Astrocyte (in vitro differentiated cells and primary cell): ENCODE results near the gene FRMPD2. TPM values are rescaled to one million over a fixed set of nuclear protein-coding genes. Genes with fewer than 3 reads are reported as not detected.

Experiments used
- DNase-seq: peaks from one replicate; pipeline ENCODE4 v3.0.0-alpha.2; 2010; ENCODE audit warnings: low read depth
- FAIRE-seq: peaks from 2 replicates; lab custom pipeline; 2011; peaks lifted over from hg19 to GRCh38; lab: Jason Lieb, UNC
- H2AFZ ChIP-seq: 2 replicates; pipeline ENCODE4 v1.6.0; 2012; ENCODE audit warnings: low read depth, low read length, inconsistent platforms
- H3K27ac ChIP-seq: 2 replicates; pipeline ENCODE4 v1.5.1; 2011; ENCODE audit warnings: low read depth, low read length, inconsistent platforms
- H3K27me3 ChIP-seq: 2 replicates; pipeline ENCODE4 v1.6.0; 2011; ENCODE audit warnings: low read length, inconsistent platforms; ENCODE audit not compliant: insufficient read depth
- H3K36me3 ChIP-seq: 2 replicates; pipeline ENCODE4 v1.5.1; 2011; ENCODE audit warnings: low read length, inconsistent platforms; ENCODE audit not compliant: insufficient read depth
- H3K4me1 ChIP-seq: 2 replicates; pipeline ENCODE4 v1.5.1; 2011; ENCODE audit warnings: low read length, inconsistent platforms; ENCODE audit not compliant: insufficient read depth
- H3K4me2 ChIP-seq: 2 replicates; pipeline ENCODE4 v1.6.0; 2012; ENCODE audit warnings: low read length, inconsistent platforms
- H3K4me3 ChIP-seq: 2 replicates; pipeline ENCODE4 v1.5.1; 2011; ENCODE audit warnings: low read depth, mild to moderate bottlenecking, low read length, inconsistent platforms; ENCODE audit not compliant: insufficient read depth
- H3K79me2 ChIP-seq: 2 replicates; pipeline ENCODE4 v1.6.0; 2012; ENCODE audit warnings: mild to moderate bottlenecking, low read length, inconsistent platforms; ENCODE audit not compliant: insufficient read depth
- H3K9ac ChIP-seq: 2 replicates; pipeline ENCODE4 v1.6.0; 2012; ENCODE audit warnings: mild to moderate bottlenecking, low read length, inconsistent platforms
- H3K9me3 ChIP-seq: 2 replicates; pipeline ENCODE4 v1.5.1; 2012; ENCODE audit warnings: low read depth, mild to moderate bottlenecking, low read length, inconsistent platforms; ENCODE audit not compliant: insufficient read depth
- H4K20me1 ChIP-seq: 2 replicates; pipeline ENCODE4 v1.6.0; 2012; ENCODE audit warnings: low read length, inconsistent platforms; ENCODE audit not compliant: insufficient read depth
- H3K27ac Mint-ChIP-seq: one replicate; pipeline ENCODE4 v1.8.0; 2021; ENCODE audit warnings: mild to moderate bottlenecking, mixed read lengths; ENCODE audit not compliant: unreplicated experiment
- H3K27me3 Mint-ChIP-seq: one replicate; pipeline ENCODE4 v1.8.0; 2021; ENCODE audit warnings: low read depth, mixed read lengths; ENCODE audit not compliant: unreplicated experiment
- H3K36me3 Mint-ChIP-seq: one replicate; pipeline ENCODE4 v1.8.0; 2021; ENCODE audit warnings: low read depth, mixed read lengths; ENCODE audit not compliant: unreplicated experiment
- H3K4me1 Mint-ChIP-seq: one replicate; pipeline ENCODE4 v1.8.0; 2021; ENCODE audit warnings: low read depth, mixed read lengths; ENCODE audit not compliant: unreplicated experiment
- H3K4me3 Mint-ChIP-seq: one replicate; pipeline ENCODE4 v1.8.0; 2021; ENCODE audit warnings: mild to moderate bottlenecking, moderate library complexity, mixed read lengths; ENCODE audit not compliant: unreplicated experiment
- H3K9me3 Mint-ChIP-seq: one replicate; pipeline ENCODE4 v1.8.0; 2021; ENCODE audit warnings: mild to moderate bottlenecking, mixed read lengths; ENCODE audit not compliant: unreplicated experiment
- EZH2 ChIP-seq: IDR thresholded peaks from 2 replicates; pipeline ENCODE4 v1.6.1; 2012; ENCODE audit warnings: mild to moderate bottlenecking, low read length, inconsistent platforms; ENCODE audit not compliant: insufficient read depth
- total RNA-seq: library from RNA; stranded (reverse); gene quantifications from 2 replicates; pipeline ENCODE4 v1.2.1, GENCODE V29; 2021
- TF ChIP-seq, protein P1 (sequence below): IDR thresholded peaks from 2 replicates; pipeline ENCODE4 v1.5.1; 2011; ENCODE audit warnings: low read depth, mild to moderate bottlenecking, inconsistent platforms, low read length, moderate library complexity; ENCODE audit not compliant: insufficient read depth

FRMPD2 gene
- total RNA-seq, 1 donor from 2014 or later = 0.39 TPM

- H3K36me3 ChIP-seq = no peaks in the 10 kb centered on the region
- DNase-seq (no peak), FAIRE-seq (no peak)
- no peak overlapping the region for H3K4me3 Mint-ChIP-seq
- no peak overlapping the region for H3K27ac ChIP-seq
- no peaks in the 10 kb centered on the region for H3K4me1 ChIP-seq
- no peak overlapping the region for H3K27ac Mint-ChIP-seq
- H3K9me3 ChIP-seq = no peaks in the 10 kb centered on the region
- H3K27me3 Mint-ChIP-seq = peaks cover 27% of the 10 kb centered on the region
- H4K20me1 ChIP-seq = no peaks in the 10 kb centered on the region
- H3K27me3 ChIP-seq = peaks cover 29% of the 10 kb centered on the region
- no peaks in the 10 kb centered on the region for H3K36me3 Mint-ChIP-seq
- no peak for TF ChIP-seq EZH2
- TF ChIP-seq, protein P1, sequence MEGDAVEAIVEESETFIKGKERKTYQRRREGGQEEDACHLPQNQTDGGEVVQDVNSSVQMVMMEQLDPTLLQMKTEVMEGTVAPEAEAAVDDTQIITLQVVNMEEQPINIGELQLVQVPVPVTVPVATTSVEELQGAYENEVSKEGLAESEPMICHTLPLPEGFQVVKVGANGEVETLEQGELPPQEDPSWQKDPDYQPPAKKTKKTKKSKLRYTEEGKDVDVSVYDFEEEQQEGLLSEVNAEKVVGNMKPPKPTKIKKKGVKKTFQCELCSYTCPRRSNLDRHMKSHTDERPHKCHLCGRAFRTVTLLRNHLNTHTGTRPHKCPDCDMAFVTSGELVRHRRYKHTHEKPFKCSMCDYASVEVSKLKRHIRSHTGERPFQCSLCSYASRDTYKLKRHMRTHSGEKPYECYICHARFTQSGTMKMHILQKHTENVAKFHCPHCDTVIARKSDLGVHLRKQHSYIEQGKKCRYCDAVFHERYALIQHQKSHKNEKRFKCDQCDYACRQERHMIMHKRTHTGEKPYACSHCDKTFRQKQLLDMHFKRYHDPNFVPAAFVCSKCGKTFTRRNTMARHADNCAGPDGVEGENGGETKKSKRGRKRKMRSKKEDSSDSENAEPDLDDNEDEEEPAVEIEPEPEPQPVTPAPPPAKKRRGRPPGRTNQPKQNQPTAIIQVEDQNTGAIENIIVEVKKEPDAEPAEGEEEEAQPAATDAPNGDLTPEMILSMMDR = no peak
- no peaks in the 10 kb centered on the region for H3K79me2 ChIP-seq
- no peak overlapping the region for H3K4me2 ChIP-seq
- no peak overlapping the region for H3K9ac ChIP-seq
- no peak overlapping the region for H3K4me3 ChIP-seq
- H2AFZ ChIP-seq = no peak overlapping the region
- H3K9me3 Mint-ChIP-seq = no peaks in the 10 kb centered on the region
- peaks cover 7% of the 10 kb centered on the region for H3K4me1 Mint-ChIP-seq
Measured at GRCh38 chr10:48243487-48243886, 31.0 kb downstream of the FRMPD2 start.

GRCh38 chr10:48242171-48242904 is 32.2 kb downstream of the FRMPD2 start:
- H3K4me3 ChIP-seq = no peak overlapping the region
- H3K4me1 ChIP-seq = no peaks in the 10 kb centered on the region
- Mint-ChIP-seq H3K4me1 (no peaks in the 10 kb centered on the region), H3K4me3 (no peak overlapping the region), H3K27ac (no peak overlapping the region), H3K27me3 (peaks cover 27% of the 10 kb centered on the region), H3K9me3 (no peaks in the 10 kb centered on the region), H3K36me3 (no peaks in the 10 kb centered on the region)
- H3K79me2 ChIP-seq = no peaks in the 10 kb centered on the region
- H3K27ac ChIP-seq = no peak overlapping the region
- no peaks in the 10 kb centered on the region for H3K36me3 ChIP-seq
- peaks cover 25% of the 10 kb centered on the region for H3K27me3 ChIP-seq
- no peak overlapping the region for H3K4me2 ChIP-seq
- no peaks in the 10 kb centered on the region for H3K9me3 ChIP-seq
- FAIRE-seq (no peak), DNase-seq (no peak)
- no peaks in the 10 kb centered on the region for H4K20me1 ChIP-seq
- no peak overlapping the region for H3K9ac ChIP-seq
- no peak for TF ChIP-seq EZH2
- TF ChIP-seq, protein P1 = no peak
- no peak overlapping the region for H2AFZ ChIP-seq

GRCh38 chr10:48241332-48241731 is 33.2 kb downstream of the FRMPD2 start:
- H3K27ac ChIP-seq = no peak overlapping the region
- FAIRE-seq (no peak), DNase-seq (no peak)
- no peaks in the 10 kb centered on the region for H3K36me3 ChIP-seq
- no peaks in the 10 kb centered on the region for H3K4me1 Mint-ChIP-seq
- no peaks in the 10 kb centered on the region for H3K9me3 ChIP-seq
- no peak overlapping the region for H3K9ac ChIP-seq
- H2AFZ ChIP-seq = no peak overlapping the region
- no peaks in the 10 kb centered on the region for H3K4me1 ChIP-seq
- TF ChIP-seq EZH2 = no peak
- TF ChIP-seq, protein P1 = no peak
- H3K4me3 ChIP-seq = no peak overlapping the region
- H3K27me3 Mint-ChIP-seq = peaks cover 25% of the 10 kb centered on the region
- no peaks in the 10 kb centered on the region for H4K20me1 ChIP-seq
- H3K27me3 ChIP-seq = peaks cover 23% of the 10 kb centered on the region
- H3K4me2 ChIP-seq = no peak overlapping the region
- no peaks in the 10 kb centered on the region for H3K79me2 ChIP-seq
- H3K27ac Mint-ChIP-seq = no peak overlapping the region
- H3K36me3 Mint-ChIP-seq = no peaks in the 10 kb centered on the region
- no peaks in the 10 kb centered on the region for H3K9me3 Mint-ChIP-seq
- no peak overlapping the region for H3K4me3 Mint-ChIP-seq
